ENCODE measurements around the gene PRM1. TPM values are rescaled to one million over a fixed set of nuclear protein-coding genes. Genes with fewer than 3 reads are reported as not detected.

PRM1 gene
- total RNA-seq, 1 experiment from 2014 or later: not detected

- POLR2A ChIA-PET (ENCODE audit: low non-redundant PET): no interaction called here
- Histone ChIP-seq H3K4me3 (ENCODE audit: low read depth, low read length, poor library complexity, severe bottlenecking) (no peak overlapping the region), H3K4me1 (ENCODE audit: insufficient read depth, low read length, poor library complexity, severe bottlenecking) (peaks cover 4% of the 10 kb centered on the region), H3K36me3 (ENCODE audit: insufficient read depth, low read length, poor library complexity, severe bottlenecking) (no peaks in the 10 kb centered on the region), H3K27ac (ENCODE audit: low read depth, low read length, poor library complexity, severe bottlenecking) (no peak overlapping the region), H3K9me3 (ENCODE audit: low read depth, low read length, poor library complexity, severe bottlenecking) (no peaks in the 10 kb centered on the region), H3K27me3 (replicated peaks; ENCODE audit: insufficient read depth, low read depth, low read length, poor library complexity) (no peaks in the 10 kb centered on the region)
- no peak for DNase-seq (ENCODE audit: low spot score)
- TF ChIP-seq CTCF (conservative IDR thresholded peaks at IDR 0.05; ENCODE audit: low read depth, low read length): no peak
- TF ChIP-seq EZH2 (IDR thresholded peaks at IDR 0.05; ENCODE audit: borderline replicate concordance, low read depth, low read length, poor library complexity, severe bottlenecking): no peak
- CTCF ChIA-PET: no interaction called here
- BruUV-seq (replicated peaks): no TSS peak
- intact Hi-C loops (cut with micrococcal nuclease; ENCODE audit: unreplicated experiment): no loop called here
Measured at GRCh38 chr16:11320170-11320569, 39.0 kb upstream of the PRM1 start.

- no peak overlapping the region for H3K27ac ChIP-seq (ENCODE audit: low read depth, low read length, poor library complexity, severe bottlenecking)
- no TSS peak for BruUV-seq (replicated peaks)
- H3K4me3 ChIP-seq (ENCODE audit: low read depth, low read length, poor library complexity, severe bottlenecking): no peak overlapping the region
- intact Hi-C loops (cut with micrococcal nuclease; ENCODE audit: unreplicated experiment): no loop called here
- peak; percentile 56 for DNase-seq (ENCODE audit: low spot score)
- no peaks in the 10 kb centered on the region for H3K36me3 ChIP-seq (ENCODE audit: insufficient read depth, low read length, poor library complexity, severe bottlenecking)
- CTCF ChIA-PET: no interaction called here
- no peaks in the 10 kb centered on the region for H3K27me3 ChIP-seq (replicated peaks; ENCODE audit: insufficient read depth, low read depth, low read length, poor library complexity)
- POLR2A ChIA-PET (ENCODE audit: low non-redundant PET): interaction anchor here (0.6 kb wide), 1 partner anchor 18 kb away, joined by 3 read pairs; no protein-coding TSS in a partner anchor
- no peak for TF ChIP-seq CTCF (conservative IDR thresholded peaks at IDR 0.05; ENCODE audit: low read depth, low read length)
- TF ChIP-seq EZH2 (IDR thresholded peaks at IDR 0.05; ENCODE audit: borderline replicate concordance, low read depth, low read length, poor library complexity, severe bottlenecking): no peak
- peaks cover 4% of the 10 kb centered on the region for H3K4me1 ChIP-seq (ENCODE audit: insufficient read depth, low read length, poor library complexity, severe bottlenecking)
- H3K9me3 ChIP-seq (ENCODE audit: low read depth, low read length, poor library complexity, severe bottlenecking): no peaks in the 10 kb centered on the region
Measured at GRCh38 chr16:11319529-11320146, 38.5 kb upstream of the PRM1 start.

- intact Hi-C loops (cut with micrococcal nuclease; ENCODE audit: unreplicated experiment): no loop called here
- POLR2A ChIA-PET (ENCODE audit: low non-redundant PET): no interaction called here
Measured at GRCh38 chr16:11318817-11319216, 37.7 kb upstream of the PRM1 start.

More at GRCh38 chr16:11318817-11319216, 37.7 kb upstream of the PRM1 start:
- TF ChIP-seq EZH2 (IDR thresholded peaks at IDR 0.05; ENCODE audit: borderline replicate concordance, low read depth, low read length, poor library complexity, severe bottlenecking) (no peak), CTCF (conservative IDR thresholded peaks at IDR 0.05; ENCODE audit: low read depth, low read length) (no peak)
- peaks cover 4% of the 10 kb centered on the region for H3K4me1 ChIP-seq (ENCODE audit: insufficient read depth, low read length, poor library complexity, severe bottlenecking)
- BruUV-seq (replicated peaks): no TSS peak
- no peaks in the 10 kb centered on the region for H3K27me3 ChIP-seq (replicated peaks; ENCODE audit: insufficient read depth, low read depth, low read length, poor library complexity)
- CTCF ChIA-PET: no interaction called here
- H3K27ac ChIP-seq (ENCODE audit: low read depth, low read length, poor library complexity, severe bottlenecking): no peak overlapping the region
- H3K9me3 ChIP-seq (ENCODE audit: low read depth, low read length, poor library complexity, severe bottlenecking): no peaks in the 10 kb centered on the region
- no peaks in the 10 kb centered on the region for H3K36me3 ChIP-seq (ENCODE audit: insufficient read depth, low read length, poor library complexity, severe bottlenecking)
- no peak for DNase-seq (ENCODE audit: low spot score)
- no peak overlapping the region for H3K4me3 ChIP-seq (ENCODE audit: low read depth, low read length, poor library complexity, severe bottlenecking)
